GM18519 (cell line): ENCODE measurements around the gene CDK15.
"Not testable (repeated sequence)": the region's sequence is repeated elsewhere in the genome, so short reads cannot be mapped to it uniquely, and the experiment has no call there.

Source experiments
- ATAC-seq: cut with Tn5 transposase; IDR thresholded peaks from one replicate; pipeline ENCODE4 v1.9.1; 2021; ENCODE audit warnings: mild to moderate bottlenecking, moderate library complexity; ENCODE audit not compliant: unreplicated experiment, low FRiP score

CDK15 gene

DNA sequence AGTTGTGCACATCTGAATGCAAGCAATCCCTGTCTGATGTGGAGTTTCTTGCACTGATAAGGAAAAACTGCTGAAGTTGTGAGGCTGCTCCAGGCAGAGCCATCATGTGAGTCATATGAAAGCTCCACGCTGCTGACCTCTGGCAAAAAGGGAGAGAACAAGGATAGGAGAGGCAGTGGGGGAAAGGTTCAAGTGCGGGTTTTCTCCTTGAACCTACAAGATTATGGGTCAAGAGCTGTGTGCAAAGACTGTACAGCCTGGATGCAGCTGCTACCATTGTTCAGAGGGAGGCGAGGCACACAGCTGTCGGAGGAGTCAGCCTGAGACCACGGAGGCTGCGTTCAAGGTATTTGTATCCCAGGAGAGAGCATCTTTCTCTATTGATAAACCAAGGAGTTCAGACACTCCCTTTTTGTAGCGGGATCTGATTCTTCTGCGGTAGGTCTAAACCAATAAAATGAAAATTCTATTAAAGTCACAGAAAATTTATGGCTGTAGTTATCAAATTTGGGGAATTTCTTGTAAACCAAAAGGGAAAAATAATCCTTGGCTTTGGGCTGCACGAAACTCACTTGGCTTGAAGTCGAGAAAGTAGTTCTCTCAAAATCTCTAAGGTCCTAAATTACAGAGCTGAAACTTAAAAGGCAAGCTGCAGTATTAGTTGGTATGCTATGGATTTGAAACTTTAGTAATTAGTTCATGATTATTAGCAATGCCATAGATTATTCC lies at the start of gene CDK15:
TSS of gene CDK15 (plus strand) at position 96 of the 729 bp plus-strand sequence. CDS start at position 224, 128 bp downstream.
- no peak for ATAC-seq

DNA sequence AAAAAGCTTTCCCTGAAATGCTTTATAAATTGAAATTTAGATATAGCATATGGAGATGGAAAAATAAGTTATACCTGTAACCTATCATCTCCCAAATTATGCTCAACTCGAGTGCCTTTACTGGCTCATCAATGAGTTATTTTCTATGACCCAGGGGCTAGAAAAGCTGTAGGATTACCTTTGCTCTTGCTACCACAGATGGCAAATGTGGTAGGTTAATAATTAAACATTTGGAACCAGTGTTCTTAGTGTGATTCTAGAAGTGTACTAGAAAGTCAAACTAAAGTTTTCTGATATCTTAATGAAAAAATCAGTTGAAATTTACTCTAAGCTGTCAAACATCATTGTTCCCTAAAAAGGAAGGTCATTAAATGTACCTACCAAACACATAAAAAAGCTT lies 48.1 kb upstream of the CDK15 start:
- ATAC-seq: no peak

DNA sequence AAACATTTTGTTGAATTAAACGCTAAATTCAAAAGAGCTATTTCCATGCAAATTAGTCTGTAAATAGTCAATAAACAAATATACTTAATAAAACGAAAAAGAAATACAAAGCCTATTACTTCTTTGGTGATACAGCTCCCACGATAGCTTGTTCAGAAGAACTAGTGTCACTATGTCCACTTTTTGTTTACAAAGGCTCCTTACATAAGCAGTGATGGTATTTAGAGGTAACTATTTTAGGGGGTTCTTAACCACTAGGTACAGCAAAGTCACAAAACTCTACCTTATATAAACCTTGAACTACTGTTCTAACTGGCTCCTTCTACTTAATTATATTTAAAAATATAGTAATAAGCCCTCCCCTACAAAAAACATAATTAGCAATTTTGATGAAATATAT lies 47.5 kb upstream of the CDK15 start:
- no peak for ATAC-seq

DNA sequence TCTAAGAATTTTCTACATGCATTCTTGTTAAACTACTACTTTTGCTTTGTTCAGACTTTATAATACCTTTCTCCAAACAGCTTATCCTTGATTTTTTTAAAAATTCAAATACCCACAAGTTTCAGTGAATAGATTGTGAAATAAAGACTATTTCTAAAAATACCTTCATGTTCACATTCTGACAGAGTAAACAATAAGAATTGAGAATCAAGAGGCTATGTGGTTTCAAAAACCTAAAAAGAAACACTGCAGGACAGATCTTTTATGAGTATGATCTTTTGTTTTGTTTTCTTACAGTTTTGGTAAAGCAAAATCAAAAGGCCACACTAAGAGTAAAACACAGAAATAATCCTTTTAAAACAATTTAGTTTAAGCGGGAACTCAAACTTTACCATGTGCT lies 46.8 kb upstream of the CDK15 start:
- no peak for ATAC-seq

DNA sequence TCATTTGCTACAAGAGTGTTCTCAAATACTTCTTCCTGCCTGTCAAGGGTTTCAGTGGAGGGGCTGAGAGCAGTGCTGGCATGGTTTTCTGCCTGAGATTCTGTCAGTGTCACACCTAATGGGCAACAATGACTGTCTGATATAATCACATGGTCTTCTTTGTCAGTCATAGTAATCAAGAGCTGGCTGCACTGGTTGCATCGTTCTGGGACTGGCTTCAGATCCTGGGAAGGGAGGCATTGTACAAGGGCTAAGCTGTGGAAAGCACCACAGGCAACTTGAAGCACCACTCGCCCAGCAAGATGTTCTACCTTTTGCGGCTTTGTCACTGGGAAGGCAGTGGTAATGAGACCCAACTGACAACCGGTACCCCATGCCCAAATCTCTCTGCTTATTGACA lies 45.2 kb upstream of the CDK15 start:
- no peak for ATAC-seq

DNA sequence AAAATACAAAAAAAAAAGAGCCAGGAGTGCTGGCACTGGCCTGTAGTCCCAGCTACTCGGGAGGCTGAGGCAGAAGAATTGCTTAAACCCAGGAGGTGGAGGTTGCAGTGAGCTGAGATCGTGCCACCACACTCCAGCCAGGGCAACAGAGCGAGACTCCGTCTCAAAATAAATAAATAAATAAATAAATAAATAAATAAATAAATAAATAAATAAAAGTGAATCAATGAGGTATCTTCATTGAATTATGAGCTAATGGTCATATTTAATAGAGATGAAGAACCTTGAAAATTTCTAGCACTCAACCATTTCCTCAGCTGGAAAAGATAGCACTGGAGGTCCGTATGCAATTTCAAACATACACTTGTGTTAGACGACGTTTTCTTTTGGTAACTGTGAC lies 41.9 kb upstream of the CDK15 start:
- not testable (repeated sequence) for ATAC-seq

DNA sequence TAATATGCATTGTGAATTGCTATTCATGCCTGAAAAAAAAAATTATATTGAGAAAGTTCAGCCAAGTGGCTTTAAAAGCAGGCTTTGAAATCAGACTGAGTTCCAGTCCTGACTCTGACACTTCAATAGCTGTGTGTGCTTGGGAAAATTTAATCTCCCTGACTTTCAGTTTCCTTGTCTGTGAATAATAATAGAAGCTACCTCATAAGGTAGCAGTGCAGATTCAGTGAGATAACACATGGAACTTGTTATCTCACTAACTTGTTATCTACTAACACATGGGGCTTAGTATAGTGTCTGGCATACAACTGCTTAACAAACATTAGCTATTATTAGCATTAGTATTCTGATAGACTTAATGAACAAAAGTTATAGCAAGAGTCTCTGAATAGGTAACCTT lies 40.5 kb upstream of the CDK15 start:
- ATAC-seq: no peak

DNA sequence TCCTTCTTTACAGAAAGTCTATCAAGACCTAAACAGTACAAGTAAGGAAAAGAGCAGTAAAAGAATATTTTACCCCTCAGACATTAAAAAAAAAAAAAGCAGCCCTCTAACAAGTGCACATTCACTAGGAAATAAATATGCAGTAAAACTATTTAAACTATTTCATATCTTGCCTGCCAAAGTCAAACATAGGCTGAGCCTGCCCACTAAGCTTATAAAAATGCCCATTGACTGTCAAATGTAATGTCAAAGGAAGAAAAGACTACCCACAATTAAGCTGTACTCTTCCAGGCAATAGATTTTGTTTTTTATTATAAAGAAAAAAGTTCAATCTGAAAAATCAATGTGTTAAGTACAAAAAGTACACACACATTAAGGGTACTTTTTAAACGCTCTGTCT lies 37.4 kb upstream of the CDK15 start:
- no peak for ATAC-seq

DNA sequence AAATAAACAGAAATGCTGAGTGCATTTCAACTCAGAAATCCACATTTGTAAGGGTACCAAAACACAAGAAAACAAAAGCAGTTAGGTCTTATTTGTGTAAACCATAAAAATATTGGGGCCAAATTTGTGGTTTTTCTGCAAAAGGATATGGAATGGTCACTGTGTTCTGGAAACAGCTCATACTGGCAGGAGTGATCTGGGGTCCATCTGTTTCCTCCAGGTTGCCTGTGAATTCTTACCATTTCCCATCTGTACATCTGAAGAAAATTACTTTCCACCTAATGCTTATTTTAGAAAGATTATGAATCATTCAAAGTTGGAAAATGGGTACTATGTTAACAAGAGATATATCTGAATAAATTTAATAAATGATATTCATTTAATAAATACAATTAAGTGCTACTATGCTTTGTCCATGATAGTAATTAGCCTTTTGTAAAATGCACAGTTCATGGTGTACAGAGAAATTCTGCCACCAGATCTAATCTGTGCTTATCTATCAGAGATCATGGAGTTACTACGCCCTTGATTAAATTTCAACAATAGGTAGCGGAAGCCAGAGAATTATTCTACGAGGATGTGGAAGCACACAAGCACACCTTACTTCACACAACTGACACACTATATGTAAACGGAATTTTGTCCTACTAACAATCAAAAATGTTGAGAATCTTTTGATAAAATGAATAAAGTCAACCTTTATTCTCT lies 36.5 kb upstream of the CDK15 start:
- ATAC-seq: no peak

DNA sequence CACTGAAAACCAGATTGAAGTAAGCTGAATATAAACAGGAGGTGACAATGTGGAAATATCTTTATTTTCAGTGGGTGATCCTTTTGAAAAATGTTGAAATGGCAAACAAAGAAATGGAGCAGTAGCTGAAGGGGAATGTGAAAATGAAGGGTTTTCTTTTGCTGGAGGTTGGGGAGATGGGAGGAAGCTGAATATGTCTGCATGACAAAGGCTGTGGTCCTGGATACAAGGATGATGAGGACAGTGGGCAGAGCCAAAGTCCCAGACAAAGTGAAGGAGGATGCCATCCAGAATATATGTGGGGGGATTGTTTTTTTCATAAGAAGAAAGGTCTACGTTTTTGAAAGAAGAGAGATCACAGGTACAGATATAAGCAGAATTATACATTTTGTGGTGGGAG lies 32.3 kb upstream of the CDK15 start:
- ATAC-seq: no peak

DNA sequence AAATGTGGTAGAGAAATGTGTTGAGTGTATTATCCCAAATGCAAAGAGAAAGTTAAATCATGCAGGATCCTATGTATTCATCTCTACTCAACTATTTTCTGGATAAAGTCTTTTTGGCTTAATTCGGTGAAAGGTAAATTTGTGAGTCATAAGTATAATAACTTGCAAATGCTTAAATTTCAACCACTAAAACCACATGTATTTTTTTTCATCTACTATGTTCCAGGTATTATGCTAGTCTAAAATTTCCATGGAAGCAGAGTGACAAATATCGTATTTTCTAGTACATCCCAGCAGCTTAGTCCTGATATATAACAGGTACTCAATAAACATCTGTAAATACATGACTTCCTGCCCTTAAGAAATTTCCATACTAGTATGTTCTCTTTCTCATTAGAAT lies 31.8 kb upstream of the CDK15 start:
- no peak for ATAC-seq

DNA sequence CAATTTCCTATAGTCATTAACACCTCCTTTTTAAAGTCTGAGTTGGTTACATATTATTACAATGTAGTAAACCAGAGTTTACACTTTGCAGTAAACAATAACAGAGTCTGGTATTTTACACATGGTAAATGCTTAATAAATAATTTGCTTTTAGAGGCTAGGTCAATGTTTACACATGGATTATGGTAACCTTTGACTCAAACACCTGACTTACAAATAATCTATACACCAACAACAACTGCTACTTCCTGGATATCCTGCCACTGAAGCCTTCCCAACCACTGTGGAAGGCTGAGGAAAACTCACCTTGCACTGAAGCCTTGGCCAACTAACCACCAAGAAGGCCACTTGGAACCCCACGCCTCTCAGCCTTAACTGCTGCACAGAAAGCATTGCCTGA lies 31.0 kb upstream of the CDK15 start:
- ATAC-seq: no peak

DNA sequence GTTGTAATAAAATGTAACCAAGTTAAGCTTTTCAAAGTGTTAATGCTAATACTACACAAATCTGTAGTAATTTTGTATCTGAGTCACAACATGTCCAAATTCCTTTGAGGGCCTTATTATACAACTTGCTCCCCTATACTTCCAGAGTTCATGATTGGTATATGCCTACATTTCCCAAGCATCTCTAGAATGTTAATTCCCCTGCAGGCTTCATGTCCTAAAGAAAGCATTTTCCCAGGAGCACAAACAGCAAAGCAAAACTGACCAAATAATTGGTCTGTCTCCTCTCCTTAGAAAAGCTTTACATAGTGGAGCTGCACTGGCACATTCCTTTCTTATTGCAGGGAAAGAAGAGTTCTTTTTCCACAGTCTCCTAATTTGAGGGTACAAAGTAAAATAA lies 29.3 kb upstream of the CDK15 start:
- ATAC-seq: no peak

DNA sequence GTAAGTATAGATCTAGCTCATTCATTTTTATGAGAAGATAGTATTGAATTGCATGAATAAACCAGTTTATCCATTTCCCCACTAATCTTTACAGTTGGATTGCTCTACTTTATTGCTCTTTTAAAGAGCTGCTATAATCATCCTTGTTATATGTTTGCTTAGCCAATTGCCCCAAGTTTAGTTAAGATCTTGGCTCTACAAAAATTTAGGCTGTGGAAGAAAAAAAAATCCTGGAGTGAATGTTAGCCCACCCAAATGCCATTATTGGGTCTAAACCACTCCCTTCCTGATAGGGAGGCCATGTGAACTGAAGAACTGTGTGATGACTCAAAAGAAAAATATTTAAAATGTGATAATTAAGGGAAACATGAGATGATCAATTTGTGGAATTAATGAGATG lies 28.5 kb upstream of the CDK15 start:
- no peak for ATAC-seq

DNA sequence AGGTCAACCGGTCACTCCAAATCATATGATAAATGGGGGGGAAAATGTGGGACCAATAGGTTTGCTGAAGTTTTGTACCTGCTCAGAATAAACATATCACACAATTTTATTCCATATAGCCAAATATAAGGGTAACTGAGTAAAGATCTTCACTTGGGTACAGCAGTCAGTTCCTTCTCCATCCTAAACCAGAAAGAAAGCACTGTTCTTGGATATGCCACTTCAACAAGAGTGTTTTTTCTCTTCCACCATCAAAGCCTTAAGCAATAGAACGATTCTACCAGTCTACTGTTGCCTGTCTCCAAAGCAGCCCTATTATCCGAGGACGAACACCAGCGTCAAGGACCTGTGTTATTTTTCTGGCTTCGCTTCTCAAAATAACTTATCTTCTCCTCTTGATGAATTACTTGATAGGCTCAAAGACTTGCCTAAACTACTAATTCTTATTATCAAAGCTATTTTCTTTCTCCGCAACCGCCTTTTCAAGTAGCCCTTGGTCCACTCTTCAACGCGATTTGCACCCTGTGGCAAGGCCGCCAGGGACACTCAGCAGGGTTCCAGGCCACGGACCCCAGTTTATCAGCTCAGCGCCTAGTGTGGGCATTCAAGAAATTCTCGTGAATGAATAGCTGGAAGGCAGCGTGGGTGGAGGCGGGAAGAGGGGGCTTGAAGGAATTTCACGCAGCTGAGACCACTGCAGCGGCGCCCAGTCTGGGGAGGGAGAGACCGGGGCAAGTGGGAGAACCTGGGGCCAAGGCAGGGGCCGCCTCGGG lies 26.2 kb upstream of the CDK15 start:
- ATAC-seq: no peak

DNA sequence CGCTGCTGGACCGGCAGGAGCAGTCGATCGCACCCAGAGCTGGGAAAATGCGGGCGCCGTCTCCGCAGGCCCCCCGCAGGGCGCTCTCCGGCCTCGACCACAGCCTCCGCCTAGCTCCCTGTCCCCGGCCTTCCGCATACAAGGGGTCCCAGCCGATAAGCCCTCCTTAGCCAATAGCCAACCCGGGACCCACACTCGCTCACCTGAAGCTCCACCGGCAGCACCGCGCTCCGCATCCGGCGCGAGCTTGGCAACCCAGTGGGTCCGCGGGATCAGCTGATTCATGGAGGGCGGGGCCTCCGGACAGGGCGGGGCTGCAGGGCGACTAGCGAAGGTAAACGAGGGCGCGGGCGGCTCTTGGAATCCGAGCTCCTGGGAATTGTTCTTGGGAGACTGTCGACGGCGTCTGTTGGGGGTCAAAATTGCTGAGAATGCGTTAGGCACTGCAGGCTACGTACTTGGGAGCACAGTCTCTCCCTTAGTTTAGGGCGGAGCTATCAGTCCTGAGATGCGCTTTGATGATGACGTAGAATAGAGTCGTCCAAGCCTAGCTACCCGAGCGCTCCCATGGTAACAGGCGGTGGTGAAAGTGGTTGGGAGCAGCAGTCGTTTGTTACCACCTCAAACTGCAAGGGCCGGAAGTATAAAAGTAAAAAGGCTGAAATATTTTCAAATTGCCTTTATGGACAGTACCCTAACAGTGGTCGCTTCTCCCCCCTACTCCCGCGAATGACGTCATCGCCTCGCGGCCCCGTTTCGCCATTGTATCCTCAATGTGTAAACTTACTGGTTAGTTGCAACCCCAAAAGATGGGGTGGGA lies 25.5 kb upstream of the CDK15 start, which contains the start of gene ALS2:
TSS of gene ALS2 (minus strand) at position 260 of the 820 bp plus-strand sequence. CDS start 12,048 bp downstream, outside the sequence.
- ATAC-seq: peak; percentile 77

DNA sequence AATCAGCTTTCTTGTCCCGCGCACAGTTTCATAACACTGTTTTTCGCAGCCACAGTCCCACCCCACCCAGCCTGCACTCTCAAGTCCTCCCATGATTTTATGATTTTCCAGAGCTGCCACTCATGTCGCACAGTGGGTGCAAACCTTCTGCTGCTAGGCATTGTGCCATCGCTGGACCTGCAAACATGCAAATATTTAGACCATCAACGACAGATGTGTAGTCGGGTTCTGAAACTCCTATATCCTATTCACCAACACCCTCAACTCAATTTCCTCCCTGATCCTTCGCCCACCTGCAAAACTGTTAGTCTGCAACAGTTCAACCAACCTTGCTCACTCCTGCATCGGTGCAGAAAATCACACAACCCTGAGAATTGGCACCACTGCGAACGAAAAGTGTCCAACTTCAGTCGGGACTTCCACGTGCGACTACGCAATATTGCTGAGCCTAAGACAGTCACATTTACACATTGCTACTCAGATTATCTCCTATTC lies 24.7 kb upstream of the CDK15 start:
- ATAC-seq: no peak

DNA sequence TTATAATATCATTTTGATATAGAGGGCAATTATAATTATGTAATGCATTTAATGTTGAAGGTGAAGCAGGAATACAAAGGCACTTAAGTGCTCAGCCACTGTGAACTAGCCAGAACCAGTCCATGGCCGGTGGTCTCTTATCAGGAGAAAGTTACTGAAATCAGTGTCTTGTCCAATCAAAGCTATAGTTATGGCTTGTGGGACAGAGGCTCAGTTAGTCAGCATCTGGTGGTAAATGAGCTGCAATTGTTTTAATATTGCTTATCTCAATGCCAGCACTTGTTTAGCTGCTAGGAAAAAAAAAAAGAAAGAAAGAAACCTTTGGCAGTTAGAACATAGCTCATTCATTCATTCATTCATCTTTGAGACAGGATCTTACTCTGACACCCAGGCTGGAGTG lies 21.8 kb upstream of the CDK15 start:
- no peak for ATAC-seq

DNA sequence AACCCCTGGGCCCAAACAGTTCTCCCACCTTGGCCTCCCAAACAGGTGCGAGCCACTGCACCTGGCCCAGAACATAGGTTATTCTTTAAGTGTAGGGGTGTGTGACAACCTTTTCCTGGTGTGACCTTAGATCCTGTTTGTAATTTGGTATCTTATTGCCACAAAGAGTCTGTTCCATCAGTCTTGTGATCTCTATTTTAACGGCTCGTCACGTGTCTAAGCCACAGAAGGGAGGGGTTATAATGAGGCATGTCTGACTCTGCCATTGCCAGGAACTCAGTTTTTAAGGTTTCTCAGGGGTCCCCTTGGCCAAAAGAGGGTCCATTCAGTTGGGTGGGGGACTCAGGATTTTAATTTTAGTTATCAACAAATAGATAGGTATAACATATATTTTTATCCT lies 21.2 kb upstream of the CDK15 start:
- ATAC-seq: no peak

DNA sequence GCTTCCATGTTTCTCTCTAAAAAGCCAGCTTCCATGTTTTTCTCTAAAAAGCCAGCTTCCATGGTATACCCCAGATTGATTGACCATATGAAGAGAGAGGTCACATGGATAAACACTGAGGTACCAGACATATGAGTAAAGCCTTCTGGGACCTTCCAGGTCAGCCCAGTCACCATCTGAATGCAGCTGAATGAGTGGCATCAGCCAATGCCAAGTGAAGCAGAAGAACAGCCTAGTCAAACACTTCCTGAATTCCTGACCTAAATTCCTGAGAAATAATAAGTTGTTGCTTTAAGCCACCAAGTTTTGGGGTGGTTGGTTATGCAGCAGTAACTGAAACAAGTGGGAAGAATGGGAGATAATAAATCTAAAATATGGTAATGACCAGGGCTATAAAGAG lies 19.9 kb upstream of the CDK15 start:
- ATAC-seq: no peak
